ENCODE results near the gene PRR36.
A peak's percentile ranks its signal among the peaks of the same experiment; 100 is the strongest.

PRR36 gene

GRCh38 chr19:7903244-7904073, 29.3 kb upstream of the PRR36 start, which contains the start of gene MAP2K7:
Gene MAP2K7, plus strand, starts transcription at chr19:7903877. Its CDS starts 68 bp downstream, at chr19:7903945.
- peak within 1 kb of the TSS; percentile 86 for H3K4me3 ChIP-seq (ENCODE audit: low read depth, low read length)
- TF ChIP-seq CTCF (IDR thresholded peaks at IDR 0.05; ENCODE audit: low read depth, low read length, missing control alignments), result peak; percentile 61
- in situ Hi-C loops (cut with HindIII; ENCODE audit: low sequenced_read_pairs), result no loop called here
- DNase-seq (ENCODE audit: low read depth), result peak; percentile 98

- peak overlapping the region; percentile 67 for H3K4me3 ChIP-seq (ENCODE audit: low read depth, low read length)
- no peak for DNase-seq (ENCODE audit: low read depth)
- TF ChIP-seq CTCF (IDR thresholded peaks at IDR 0.05; ENCODE audit: low read depth, low read length, missing control alignments), result no peak
- in situ Hi-C loops (cut with HindIII; ENCODE audit: low sequenced_read_pairs), result no loop called here
Observed at GRCh38 chr19:7902796-7903243, 28.6 kb upstream of the PRR36 start.

- DNase-seq (ENCODE audit: low read depth), result no peak
- no peak for TF ChIP-seq CTCF (IDR thresholded peaks at IDR 0.05; ENCODE audit: low read depth, low read length, missing control alignments)
- H3K4me3 ChIP-seq (ENCODE audit: low read depth, low read length), result no peak overlapping the region
- in situ Hi-C loops (cut with HindIII; ENCODE audit: low sequenced_read_pairs), result no loop called here
Observed at GRCh38 chr19:7901337-7901736, 27.1 kb upstream of the PRR36 start.

- in situ Hi-C loops (cut with HindIII; ENCODE audit: low sequenced_read_pairs), result no loop called here
- no peak overlapping the region for H3K4me3 ChIP-seq (ENCODE audit: low read depth, low read length)
- DNase-seq (ENCODE audit: low read depth), result no peak
- no peak for TF ChIP-seq CTCF (IDR thresholded peaks at IDR 0.05; ENCODE audit: low read depth, low read length, missing control alignments)
Observed at GRCh38 chr19:7900931-7901330, 26.7 kb upstream of the PRR36 start.

- H3K4me3 ChIP-seq (ENCODE audit: low read depth, low read length), result no peak overlapping the region
- in situ Hi-C loops (cut with HindIII; ENCODE audit: low sequenced_read_pairs), result no loop called here
- no peak for TF ChIP-seq CTCF (IDR thresholded peaks at IDR 0.05; ENCODE audit: low read depth, low read length, missing control alignments)
- no peak for DNase-seq (ENCODE audit: low read depth)
Observed at GRCh38 chr19:7900401-7900870, 26.2 kb upstream of the PRR36 start.

- in situ Hi-C loops (cut with HindIII; ENCODE audit: low sequenced_read_pairs), result no loop called here
- no peak for DNase-seq (ENCODE audit: low read depth)
- no peak overlapping the region for H3K4me3 ChIP-seq (ENCODE audit: low read depth, low read length)
- TF ChIP-seq CTCF (IDR thresholded peaks at IDR 0.05; ENCODE audit: low read depth, low read length, missing control alignments), result no peak
Observed at GRCh38 chr19:7899751-7900378, 25.7 kb upstream of the PRR36 start.
